HepG2 (cell line): ENCODE results near the gene SERPINI1.

Experiments used
- DMAP1 ChIP-seq: IDR thresholded peaks from 2 replicates; pipeline ENCODE4 v1.6.1; 2016
- PAX8 ChIP-seq: sonication (generic); formaldehyde crosslinking; IDR thresholded peaks from 2 replicates; pipeline ENCODE4 v1.8.0; 2022; ENCODE audit warnings: mild to moderate bottlenecking, missing genetic modification reagents, borderline replicate concordance
- POLR2AphosphoS5 ChIP-seq: IDR thresholded peaks from 2 replicates; pipeline ENCODE4 v1.6.1; 2012; ENCODE audit warnings: low read depth, low read length
- RNF2 ChIP-seq: fragments of 450-650 bp; conservative IDR thresholded peaks from 2 replicates; pipeline ENCODE4 v1.6.1; 2016; ENCODE audit warnings: low read depth
- SMARCC2 ChIP-seq: fragments of 450-650 bp; IDR thresholded peaks from 2 replicates; pipeline ENCODE4 v1.6.1; 2017; ENCODE audit warnings: antibody characterized with exemption, mild to moderate bottlenecking
- SP1 ChIP-seq, 2 experiments: fragments of 450-650 bp in 1 of 2; sonication (generic) in 1 of 2; formaldehyde crosslinking in 1 of 2; IDR thresholded peaks; 2 replicates each; pipeline versions ENCODE4 v1.4.0 to v1.6.1; 2016 to 2020; ENCODE audit warnings: missing genetic modification reagents in 1 of 2
- ZBTB8A ChIP-seq: sonication (generic); formaldehyde crosslinking; IDR thresholded peaks from 2 replicates; pipeline ENCODE4 v1.4.0; 2020; ENCODE audit warnings: mild to moderate bottlenecking, low read depth, missing genetic modification reagents, borderline replicate concordance
- ZNF260 ChIP-seq: sonication (generic); formaldehyde crosslinking; IDR thresholded peaks from 2 replicates; pipeline ENCODE4 v1.4.0; 2020; ENCODE audit warnings: missing genetic modification reagents, low read depth, mild to moderate bottlenecking, borderline replicate concordance

- TF ChIP-seq PAX8 (CRISPR knock-in tag) (no peak), POLR2AphosphoS5 (no peak), ZNF260 (no peak), SP1 (IDR thresholded peaks at IDR 0.05) (no peak), SP1 (CRISPR knock-in tag; IDR thresholded peaks at IDR 0.05) (no peak), RNF2 (no peak), DMAP1 (no peak), ZBTB8A (CRISPR knock-in tag) (no peak), SMARCC2 (no peak)
Measured at GRCh38 chr3:167723025-167723512, 12.5 kb upstream of the SERPINI1 start.
